HG03175 (cell line): ENCODE results near the gene RRAD.
"Not testable (repeated sequence)": the region's sequence is repeated elsewhere in the genome, so short reads cannot be mapped to it uniquely, and the experiment has no call there.

Experiments
- ATAC-seq: cut with Tn5 transposase; IDR thresholded peaks from one replicate; pipeline ENCODE4 v1.9.1; 2021; ENCODE audit warnings: mild to moderate bottlenecking, moderate library complexity; ENCODE audit not compliant: unreplicated experiment

The RRAD gene, protein sequence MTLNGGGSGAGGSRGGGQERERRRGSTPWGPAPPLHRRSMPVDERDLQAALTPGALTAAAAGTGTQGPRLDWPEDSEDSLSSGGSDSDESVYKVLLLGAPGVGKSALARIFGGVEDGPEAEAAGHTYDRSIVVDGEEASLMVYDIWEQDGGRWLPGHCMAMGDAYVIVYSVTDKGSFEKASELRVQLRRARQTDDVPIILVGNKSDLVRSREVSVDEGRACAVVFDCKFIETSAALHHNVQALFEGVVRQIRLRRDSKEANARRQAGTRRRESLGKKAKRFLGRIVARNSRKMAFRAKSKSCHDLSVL

DNA sequence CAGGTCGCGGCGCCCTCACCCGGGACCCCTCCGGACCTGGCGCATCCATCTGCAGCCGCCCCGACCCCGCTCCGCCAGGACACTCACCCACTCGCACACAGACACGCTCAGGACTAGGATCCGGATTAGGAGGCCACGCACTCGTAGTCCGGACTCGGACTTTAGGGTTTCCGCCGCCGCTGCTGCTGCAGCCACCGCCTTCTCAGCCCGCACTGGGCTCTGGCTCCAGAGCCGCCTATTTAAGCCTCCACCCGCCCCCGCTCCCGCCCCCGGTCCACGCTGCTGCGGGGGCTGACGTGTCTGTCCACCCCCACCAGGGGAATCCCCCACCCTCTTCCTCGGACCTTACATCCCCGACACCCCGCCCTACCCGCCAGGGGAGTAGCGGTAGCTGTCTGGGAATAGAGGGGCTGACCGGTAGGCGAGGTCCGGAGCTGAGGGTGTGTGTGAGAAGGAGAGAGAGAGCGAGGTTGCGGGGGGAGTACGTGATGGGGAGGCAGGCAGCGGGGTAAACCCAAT lies at the start of gene RRAD:
TSS of gene RRAD (minus strand) at position 214 of the 519 bp plus-strand sequence. CDS start 356 bp downstream, outside the sequence.
- no peak for ATAC-seq

DNA sequence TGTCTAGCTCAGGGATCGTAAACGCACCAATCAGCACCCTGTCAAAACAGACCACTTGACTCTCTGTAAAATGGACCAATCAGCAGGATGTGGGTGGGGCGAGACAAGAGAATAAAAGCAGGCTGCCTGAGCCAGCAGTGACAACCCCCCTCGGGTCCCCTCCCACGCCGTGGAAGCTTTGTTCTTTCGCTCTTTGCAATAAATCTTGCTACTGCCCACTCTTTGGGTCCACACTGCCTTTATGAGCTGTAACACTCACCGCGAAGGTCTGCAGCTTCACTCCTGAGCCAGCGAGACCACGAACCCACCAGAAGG lies 49.6 kb upstream of the RRAD start:
- ATAC-seq = not testable (repeated sequence)

DNA sequence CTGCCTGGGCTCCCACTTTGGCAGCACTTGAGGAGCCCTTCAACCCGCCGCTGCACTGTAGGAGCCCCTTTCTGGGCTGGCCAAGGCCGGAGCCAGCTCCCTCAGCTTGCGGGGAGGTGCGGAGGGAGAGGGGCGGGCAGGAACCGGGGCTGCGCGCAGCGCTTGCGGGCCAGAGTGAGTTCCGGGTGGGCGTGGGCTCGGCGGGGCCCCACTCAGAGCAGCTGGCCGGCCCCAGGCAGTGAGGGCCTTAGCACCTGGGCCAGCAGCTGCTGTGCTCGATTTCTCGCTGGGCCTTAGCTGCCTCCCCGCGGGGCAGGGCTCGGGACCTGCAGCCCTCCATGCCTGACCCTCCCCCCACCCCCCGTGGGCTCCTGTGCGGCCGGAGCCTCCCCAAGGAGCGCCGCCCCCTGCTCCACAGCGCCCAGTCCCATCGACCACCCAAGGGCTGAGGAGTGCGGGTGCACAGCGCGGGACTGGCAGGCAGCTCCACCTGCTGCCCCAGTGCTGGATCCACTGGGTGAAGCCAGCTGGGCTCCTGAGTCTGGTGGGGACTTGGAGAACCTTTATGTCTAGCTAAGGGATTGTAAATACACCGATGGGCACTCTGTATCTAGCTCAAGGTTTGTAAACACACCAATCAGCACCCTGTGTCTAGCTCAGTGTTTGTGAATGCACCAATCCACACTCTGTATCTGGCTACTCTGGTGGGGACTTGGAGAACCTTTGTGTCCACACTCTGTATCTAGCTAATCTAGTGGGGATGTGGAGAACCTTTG lies 49.0 kb upstream of the RRAD start:
- not testable (repeated sequence) for ATAC-seq

DNA sequence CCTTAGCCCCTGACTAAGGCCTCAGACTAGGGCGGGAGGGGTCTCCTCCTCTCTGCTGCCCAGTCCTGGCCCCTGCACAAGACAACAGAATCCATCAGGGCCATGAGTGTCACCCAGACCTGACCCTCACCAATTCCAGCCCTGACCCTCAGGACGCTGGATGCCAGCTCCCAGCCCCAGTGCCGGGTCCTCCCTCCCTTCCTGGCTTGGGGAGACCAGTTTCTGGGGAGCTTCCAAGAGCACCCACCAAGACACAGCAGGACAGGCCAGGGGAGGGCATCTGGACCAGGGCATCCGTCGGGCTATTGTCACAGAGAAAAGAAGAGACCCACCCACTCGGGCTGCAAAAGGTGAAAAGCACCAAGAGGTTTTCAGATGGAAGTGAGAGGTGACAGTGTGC lies 48.4 kb upstream of the RRAD start:
- no peak for ATAC-seq

DNA sequence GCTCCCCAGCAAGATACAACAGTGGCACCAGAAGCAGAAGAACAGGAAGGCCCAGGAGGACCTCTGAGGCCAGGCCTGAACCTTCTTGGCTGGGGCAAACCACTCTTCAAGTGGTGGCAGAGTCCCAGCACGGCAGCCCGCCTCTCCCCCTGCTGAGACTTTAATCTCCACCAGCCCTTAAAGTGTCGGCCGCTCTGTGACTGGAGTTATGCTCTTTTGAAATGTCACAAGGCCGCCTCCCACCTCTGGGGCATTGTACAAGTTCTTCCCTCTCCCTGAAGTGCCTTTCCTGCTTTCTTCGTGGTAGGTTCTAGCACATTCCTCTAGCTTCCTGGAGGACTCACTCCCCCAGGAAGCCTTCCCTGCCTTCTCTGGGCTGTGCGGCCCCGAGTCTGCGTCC lies 47.6 kb upstream of the RRAD start:
- ATAC-seq = no peak

DNA sequence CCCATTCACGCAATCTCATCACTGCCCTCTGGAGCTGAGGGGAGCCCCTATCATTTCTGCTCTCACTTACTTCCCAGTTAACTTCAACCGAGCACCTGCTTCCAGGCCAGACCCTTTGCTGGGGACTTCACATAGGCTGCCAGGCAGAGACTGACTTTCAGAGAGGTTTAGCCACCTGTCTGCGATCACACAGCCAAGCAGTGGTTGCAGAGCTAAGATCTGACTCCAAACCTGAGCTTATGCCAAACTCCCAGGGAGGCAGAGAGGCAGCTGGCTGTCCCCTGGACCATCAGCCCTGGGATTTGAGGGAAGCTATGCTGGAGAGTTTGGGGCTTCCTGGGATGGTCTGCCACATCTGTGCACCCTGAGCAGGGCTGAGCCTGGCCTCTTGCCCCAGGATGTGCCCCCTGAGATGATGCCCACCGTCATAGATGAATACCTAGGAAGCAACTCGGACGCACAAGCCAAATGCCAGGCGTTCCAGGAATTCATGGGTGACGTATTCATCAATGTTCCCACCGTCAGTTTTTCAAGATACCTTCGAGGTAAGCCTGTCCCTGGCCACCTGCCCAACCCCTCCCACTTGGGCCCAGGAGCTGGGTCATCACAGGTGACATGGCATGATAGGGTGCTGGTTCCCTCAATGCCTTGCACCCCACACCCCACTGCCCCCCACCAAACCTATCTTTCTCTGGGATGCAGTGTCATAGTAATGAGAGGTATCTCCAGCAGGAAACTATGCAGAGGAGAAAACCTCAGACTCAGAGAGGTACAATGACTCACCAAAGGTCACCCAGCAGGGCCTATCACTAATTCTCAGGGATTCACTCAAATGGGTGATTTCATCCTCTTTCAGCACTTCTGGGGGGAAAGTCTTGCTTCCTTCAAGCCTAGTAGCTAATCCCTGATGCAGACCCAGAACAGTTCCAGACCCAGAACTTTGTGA lies 45.7 kb upstream of the RRAD start:
- no peak for ATAC-seq

DNA sequence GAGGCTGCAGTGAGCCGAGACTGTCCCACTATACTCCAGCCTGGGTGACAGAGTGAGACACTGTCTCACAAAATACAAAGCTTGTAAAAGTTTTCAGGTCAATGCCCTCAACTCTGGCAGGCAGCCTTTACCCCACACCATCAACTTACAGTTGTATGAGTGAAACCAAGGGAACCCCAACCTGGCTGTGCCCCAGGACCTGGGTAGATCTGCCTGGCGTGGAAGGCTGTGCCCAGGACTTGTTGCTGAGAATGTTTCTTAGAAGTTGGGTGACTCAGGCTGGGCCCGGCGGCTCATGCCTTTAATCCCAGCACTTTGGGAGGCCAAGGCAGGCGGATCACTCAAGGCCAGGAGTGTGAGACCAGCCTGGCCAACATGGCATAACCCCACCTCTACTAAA lies 43.5 kb upstream of the RRAD start:
- no peak for ATAC-seq

DNA sequence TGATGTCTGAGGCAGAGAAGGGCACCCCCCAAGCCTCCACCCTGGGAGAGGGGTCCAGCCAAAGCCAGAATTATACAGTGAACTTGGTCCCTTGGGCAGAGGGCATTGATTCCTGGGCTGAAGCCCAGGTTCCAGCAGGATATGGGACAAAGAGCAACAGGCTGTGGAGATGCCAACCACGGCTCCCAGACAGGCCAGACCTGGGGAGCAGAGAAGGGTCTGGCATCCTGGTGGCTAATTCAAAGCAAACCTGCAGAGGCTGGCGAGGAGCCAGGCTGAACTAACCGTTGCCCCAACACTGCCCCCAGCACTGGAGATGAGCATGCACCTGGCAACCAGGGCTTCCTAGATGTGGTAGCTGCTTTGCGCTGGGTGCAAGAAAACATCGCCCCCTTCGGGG lies 38.7 kb upstream of the RRAD start:
- no peak for ATAC-seq

DNA sequence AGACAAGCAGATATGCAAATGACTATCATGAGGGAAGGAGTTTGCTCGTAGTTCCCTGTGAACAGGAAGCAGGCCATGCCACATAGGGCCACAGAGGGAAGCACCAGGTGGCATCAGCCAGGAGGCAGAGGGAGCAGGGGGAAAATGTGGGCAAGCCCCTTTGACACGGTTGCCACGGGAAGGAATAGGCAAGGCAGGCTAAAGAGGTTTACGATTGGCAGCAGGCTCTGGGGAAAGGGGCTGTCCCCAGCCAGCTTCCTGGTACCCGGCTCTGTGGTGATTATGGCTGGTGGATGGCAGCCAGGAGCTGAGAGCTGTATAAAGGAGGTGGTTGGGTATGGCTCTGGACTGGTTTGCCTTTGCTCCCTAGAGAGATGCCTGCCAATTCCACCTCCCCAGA lies 36.6 kb upstream of the RRAD start:
- ATAC-seq = no peak

DNA sequence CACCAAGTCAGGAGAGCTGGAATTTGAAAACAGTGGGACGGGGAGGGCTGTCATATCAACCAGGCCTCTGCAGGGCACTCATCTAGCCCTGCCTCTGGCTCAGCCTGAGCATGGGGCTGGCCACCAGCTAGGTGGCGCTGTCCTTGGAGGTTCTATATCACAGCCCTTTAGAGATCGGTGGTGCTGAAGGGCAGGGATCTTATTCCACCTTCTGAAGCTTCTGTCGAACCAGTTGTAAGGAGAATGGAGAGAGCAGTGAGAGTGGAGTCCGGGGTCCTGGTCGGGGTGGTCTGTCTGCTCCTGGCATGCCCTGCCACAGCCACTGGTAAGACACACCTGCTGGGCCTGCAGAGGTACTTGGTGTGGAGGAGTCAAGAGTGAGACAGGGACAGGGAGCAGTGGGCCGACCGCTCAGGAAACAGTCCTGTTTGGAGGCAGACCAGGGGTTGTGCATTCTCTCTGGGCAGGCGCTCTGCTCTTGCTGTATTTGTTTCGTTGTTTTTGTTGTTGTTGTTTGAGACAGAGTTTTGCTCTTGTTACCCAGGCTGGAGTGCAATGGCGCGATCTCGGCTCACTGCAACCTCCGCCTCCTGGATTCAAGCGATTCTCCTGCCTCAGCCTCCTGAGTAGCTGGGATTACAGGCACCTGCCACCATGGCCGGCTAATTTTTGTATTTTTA lies 35.9 kb upstream of the RRAD start, which contains the start of gene CES3:
TSS of gene CES3 (plus strand) at position 202 of the 680 bp plus-strand sequence. CDS start at position 244, 42 bp downstream.
- peak; percentile 80 for ATAC-seq

DNA sequence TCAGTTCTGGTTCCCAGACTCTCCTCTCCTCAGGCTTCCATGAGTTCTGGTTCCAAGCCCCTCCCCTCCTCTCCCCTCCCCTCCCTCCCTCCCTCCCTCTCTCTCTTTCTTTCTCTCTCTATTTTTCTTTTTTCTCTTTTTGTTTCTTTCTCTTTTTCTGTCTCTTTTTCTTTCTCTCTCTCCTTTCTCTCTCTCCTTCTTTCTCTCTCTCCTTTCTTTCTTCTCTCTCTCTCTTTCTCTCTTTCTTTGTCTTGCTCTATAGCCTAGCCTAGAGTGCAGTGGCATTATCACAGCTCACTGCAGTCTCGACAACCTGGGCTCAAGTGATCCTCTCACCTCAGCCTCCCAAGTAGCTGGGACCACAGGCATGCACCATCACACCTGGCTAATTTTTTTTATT lies 34.9 kb upstream of the RRAD start:
- no peak for ATAC-seq

DNA sequence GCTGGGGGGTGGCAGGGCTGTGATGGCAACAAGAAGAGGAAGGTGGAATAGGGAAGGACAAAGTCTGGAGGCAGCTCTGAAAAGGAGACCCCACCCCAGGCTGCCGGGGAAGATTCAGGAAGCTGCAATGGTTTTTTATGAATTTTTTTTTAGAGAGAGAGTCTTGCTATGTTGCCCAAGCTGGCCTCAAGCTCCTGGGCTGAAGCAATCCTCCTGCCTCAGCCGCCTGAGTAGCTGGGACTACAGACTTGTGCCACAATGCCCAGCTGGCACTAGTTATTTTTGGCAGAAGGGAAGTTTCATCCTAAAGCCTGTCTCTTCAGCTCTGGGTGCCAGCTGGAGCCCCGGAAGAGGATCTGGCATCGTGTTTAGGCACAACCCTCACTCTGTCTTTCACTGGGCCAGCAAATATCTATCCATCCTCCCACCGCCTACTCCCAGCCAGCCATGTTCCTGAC lies 34.4 kb upstream of the RRAD start:
- ATAC-seq = no peak

DNA sequence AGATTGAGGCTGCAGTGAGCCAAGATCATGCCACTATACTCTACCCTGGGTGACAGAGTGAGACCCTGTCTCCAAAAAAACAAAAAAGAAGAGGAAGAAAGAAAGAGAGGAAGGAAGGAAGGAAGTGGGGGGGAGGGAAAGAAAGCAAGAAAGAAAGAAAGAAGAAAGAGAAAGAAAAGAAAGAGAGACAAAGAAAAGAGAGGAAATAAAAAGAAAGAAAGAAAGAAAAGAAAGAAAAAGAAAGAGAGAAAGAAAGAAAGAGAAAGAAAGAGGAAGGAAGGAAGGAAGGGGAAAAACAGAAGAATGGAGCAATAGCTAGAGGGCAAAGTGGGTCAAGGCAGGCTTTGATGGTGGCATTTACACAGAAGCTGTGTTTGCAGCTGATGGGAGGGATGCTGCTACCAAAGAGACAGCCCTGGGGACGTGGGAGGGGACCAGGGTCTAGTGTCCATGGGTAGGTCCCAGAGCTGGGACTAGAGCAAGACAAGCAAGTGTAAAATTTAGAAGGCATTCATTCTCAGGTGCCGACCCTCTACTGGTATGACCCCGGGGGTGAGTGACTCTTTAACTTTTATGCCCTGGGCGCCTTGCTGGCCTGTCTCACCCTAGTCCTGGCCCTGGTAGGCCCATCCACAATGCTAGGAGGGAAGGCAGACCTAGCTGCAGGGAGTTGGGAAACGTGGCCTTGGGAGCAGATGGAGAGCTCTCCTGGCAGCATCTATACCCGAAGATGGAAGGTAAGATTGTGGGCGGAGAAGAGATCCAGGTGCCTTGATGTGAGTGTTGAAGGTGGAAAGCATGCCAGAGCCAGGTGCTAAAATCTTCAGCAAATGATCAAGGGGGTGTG lies 33.7 kb upstream of the RRAD start:
- ATAC-seq = no peak

DNA sequence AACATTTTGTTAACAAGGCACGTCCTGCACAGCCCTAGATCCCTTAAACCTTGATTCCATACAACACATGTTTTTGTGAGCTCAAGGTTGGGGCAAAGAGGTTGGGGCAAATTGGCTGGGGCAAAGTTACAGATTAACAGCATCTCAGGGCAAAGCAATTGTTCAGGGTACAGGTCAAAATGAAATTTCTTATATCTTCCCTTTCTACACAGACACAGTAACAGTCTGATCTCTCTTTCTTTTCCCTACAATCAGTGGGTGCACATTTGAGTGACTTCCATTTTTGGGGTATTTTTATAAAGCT lies 30.8 kb upstream of the RRAD start:
- ATAC-seq = not testable (repeated sequence)

DNA sequence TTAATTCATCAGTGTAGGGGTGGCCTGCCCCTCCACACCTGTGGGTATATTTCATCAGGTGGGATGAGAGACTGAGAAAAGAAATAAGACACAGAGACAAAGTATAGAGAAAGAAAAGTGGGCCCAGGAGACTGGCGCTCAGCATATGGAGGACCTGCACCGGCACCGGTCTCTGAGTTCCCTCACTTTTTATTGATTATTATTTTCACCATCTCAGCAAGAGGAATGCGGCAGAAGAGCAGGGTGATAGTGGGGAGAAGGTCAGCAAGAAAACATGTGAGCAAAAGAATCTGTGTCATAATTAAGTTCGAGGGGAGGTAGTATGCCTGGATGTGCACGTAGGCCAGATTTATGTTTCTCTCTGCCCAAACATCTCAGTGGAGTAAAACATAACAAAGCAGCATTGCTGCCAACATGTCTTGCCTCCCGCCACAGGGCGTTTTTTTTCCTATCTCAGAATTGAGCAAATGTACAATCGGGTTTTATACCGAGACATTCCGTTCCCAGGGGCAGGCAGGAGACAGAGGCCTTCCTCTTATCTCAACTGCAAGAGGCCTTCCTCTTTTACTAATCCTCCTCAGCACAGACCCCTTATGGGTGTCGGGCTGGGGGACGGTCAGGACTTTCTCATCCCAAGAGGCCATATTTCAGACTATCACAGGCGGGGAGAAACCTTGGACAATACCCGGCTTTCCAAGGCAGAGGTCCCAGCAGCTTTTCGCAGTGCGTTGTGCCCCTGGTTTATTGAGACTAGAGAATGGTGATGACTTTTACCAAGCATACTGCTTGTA lies 30.2 kb upstream of the RRAD start:
- ATAC-seq = not testable (repeated sequence)

DNA sequence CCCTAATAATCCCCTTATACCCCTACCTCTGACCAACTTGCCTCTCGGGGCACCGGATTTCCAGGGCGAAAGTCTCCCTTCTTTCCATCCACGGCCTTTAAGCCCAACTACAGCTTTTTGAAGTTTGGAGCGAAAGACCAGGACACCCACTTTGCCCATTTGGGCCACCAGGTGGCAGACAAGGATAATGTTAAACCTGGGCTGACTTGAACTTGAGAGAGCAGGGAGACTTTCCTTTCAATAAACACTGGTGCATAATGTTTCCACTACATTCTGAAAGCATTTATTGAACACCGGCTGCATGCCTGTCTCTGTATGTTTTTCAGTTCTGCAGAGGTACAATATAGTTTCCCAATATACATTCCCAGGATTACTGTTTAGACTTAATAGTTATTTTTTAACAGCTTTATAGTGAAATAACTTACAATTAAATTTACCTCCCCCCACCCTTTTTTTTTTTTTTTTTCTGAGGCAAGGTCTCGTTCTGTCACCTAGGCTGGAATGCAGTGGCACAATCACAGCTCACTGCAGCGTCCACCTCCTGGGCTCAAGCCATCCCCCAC lies 28.8 kb upstream of the RRAD start:
- no peak for ATAC-seq

DNA sequence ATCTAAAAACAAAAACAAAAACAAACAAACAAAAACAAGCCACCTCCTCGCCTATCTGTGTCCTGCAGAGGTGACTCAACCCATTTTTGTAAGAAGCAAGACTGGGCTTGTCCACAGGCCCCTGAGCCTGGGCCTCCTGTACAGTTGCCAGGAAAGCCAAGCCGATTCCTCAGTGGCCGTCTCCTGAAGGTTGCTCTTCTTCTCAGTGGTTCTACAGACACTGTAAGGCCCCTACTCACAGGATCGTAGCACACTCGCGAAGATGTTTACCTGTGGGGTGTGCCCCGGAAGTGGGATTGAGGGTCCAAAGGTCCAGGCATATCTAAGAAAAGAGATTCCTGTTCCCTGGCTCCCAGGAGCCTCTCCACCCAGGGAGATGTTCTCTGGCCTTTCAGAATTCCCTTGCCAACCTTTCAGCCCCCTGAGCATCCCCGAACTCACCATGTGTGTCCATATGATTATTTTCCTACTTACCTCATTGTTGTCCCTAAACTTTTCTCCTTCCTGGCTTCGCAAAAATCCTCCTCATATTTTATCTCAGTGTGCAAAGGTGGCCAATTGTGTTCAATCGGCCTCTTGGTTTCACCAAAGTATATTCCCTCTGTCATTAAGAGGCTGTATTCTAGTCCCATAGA lies 28.2 kb upstream of the RRAD start:
- ATAC-seq = no peak
